GM12878 (cell line): Measurements from ENCODE around the gene ANKRD44. TPM values are rescaled to one million over a fixed set of nuclear protein-coding genes. Genes with fewer than 3 reads are reported as not detected.

Experiments
- ATAC-seq: fragments of 200-7000 bp; cut with Tn5 transposase; 3 replicates; pipeline ENCODE4 v1.9.1; 2020; ENCODE audit warnings: mild to moderate bottlenecking, moderate library complexity
- BruUV-seq: library from RNA; stranded (reverse); fragments of 400-500 nt; replicated peaks from 2 replicates; lab custom pipeline; 2021; lab: Mats Ljungman, UMichigan
- CTCF ChIA-PET: fragments of 300-600 bp; sonication (Branson Sonifier 250); formaldehyde crosslinking; extraction: SDS; loops from one replicate; lab custom pipeline; 2021; ENCODE audit warnings: inconsistent platforms; lab: Yijun Ruan, JAX
- POLR2A ChIA-PET: fragments of 350-600 bp; formaldehyde crosslinking; extraction: SDS; loops from one replicate; lab custom pipeline; 2021; ENCODE audit warnings: inconsistent platforms; lab: Charles Lee
- RAD21 ChIA-PET: fragments of 300-600 bp; sonication (Branson Sonifier 250); formaldehyde crosslinking; loops from one replicate; lab custom pipeline; 2023; ENCODE audit warnings: antibody characterized with exemption; ENCODE audit not compliant: unreplicated experiment; lab: Charles Lee
- SMC1A ChIA-PET: fragments of 300-600 bp; sonication (Branson Sonifier 250); formaldehyde crosslinking; loops from one replicate; lab custom pipeline; 2023; ENCODE audit not compliant: unreplicated experiment, uncharacterized antibody; lab: Charles Lee
- DNase-seq: peaks from one replicate; pipeline ENCODE4 v3.0.0-alpha.2; 2011; ENCODE audit warnings: low read depth, low spot score
- FAIRE-seq: peaks from 3 replicates; lab custom pipeline; 2011; peaks lifted over from hg19 to GRCh38; lab: Jason Lieb, UNC
- H2AFZ ChIP-seq: 2 replicates; pipeline ENCODE4 v1.6.0; 2011; ENCODE audit warnings: low read depth, low read length, control low read depth; ENCODE audit not compliant: control insufficient read depth
- H3K27ac ChIP-seq: 2 replicates; pipeline ENCODE4 v1.5.1; 2011; ENCODE audit warnings: control low read depth; ENCODE audit not compliant: control insufficient read depth, insufficient read depth
- H3K27me3 ChIP-seq, 2 experiments: replicated peaks in 1 of 2; 2 replicates each; pipeline versions ENCODE4 v1.6.0 to v1.6.1; 2011; ENCODE audit warnings: low read length in 1 of 2; ENCODE audit not compliant: control insufficient read depth in 2 of 2, insufficient read depth in 2 of 2
- H3K36me3 ChIP-seq, 2 experiments: 2 replicates each; pipeline ENCODE4 v1.5.1; 2011; ENCODE audit warnings: low read length in 1 of 2; ENCODE audit not compliant: control insufficient read depth in 2 of 2, insufficient read depth in 2 of 2
- H3K4me1 ChIP-seq: 2 replicates; pipeline ENCODE4 v1.6.1; 2011; ENCODE audit warnings: mild to moderate bottlenecking, low read length, moderate library complexity, mixed read lengths; ENCODE audit not compliant: control insufficient read depth, insufficient read depth
- H3K4me2 ChIP-seq: 2 replicates; pipeline ENCODE4 v1.6.0; 2011; ENCODE audit warnings: control low read depth; ENCODE audit not compliant: control insufficient read depth, insufficient read depth
- H3K4me3 ChIP-seq: fragments of 200-600 bp; sonication (generic); 2 replicates; pipeline ENCODE4 v1.5.1; 2016
- H3K79me2 ChIP-seq: 2 replicates; pipeline ENCODE4 v1.6.0; 2011; ENCODE audit warnings: low read length; ENCODE audit not compliant: control insufficient read depth, insufficient read depth
- H3K9ac ChIP-seq: 2 replicates; pipeline ENCODE4 v1.8.0; 2011; ENCODE audit warnings: low read length, control low read depth, mixed read lengths; ENCODE audit not compliant: control insufficient read depth, insufficient read depth
- H3K9me3 ChIP-seq: replicated peaks from 3 replicates; pipeline ENCODE4 v1.5.1; 2011; ENCODE audit warnings: mild to moderate bottlenecking, low read length; ENCODE audit not compliant: control insufficient read depth, insufficient read depth
- H4K20me1 ChIP-seq: 2 replicates; pipeline ENCODE4 v1.6.0; 2011; ENCODE audit not compliant: control insufficient read depth, insufficient read depth
- BRCA1 ChIP-seq: IDR thresholded peaks from 2 replicates; pipeline ENCODE4 v1.6.1; 2011; ENCODE audit warnings: low read depth, low read length, improper control_type of control experiment
- CEBPB ChIP-seq, 2 experiments: fragments of 150-350 bp in 1 of 2; IDR thresholded peaks; 2 replicates each; pipeline ENCODE4 v1.6.1; 2012 to 2014; ENCODE audit warnings: low read depth in 2 of 2, low read length in 2 of 2, borderline replicate concordance in 1 of 2, inconsistent platforms in 1 of 2
- MEF2A ChIP-seq: IDR thresholded peaks from 2 replicates; pipeline ENCODE4 v1.6.1; 2011; ENCODE audit warnings: low read depth, mild to moderate bottlenecking, low read length, moderate library complexity; ENCODE audit not compliant: insufficient read depth
- NR2C1 ChIP-seq: fragments of 450-650 bp; IDR thresholded peaks from 2 replicates; pipeline ENCODE4 v1.6.1; 2017; ENCODE audit warnings: antibody characterized with exemption, mild to moderate bottlenecking, moderate library complexity
- RB1 ChIP-seq: fragments of 450-650 bp; formaldehyde crosslinking; IDR thresholded peaks from 2 replicates; pipeline ENCODE4 v1.6.1; 2017; ENCODE audit warnings: mild to moderate bottlenecking, borderline replicate concordance
- STAT1 ChIP-seq: fragments of 450-650 bp; conservative IDR thresholded peaks from 2 replicates; pipeline ENCODE4 v1.6.1; 2014; ENCODE audit warnings: antibody characterized with exemption, mild to moderate bottlenecking
- TBL1XR1 ChIP-seq: IDR thresholded peaks from 2 replicates; pipeline ENCODE4 v1.6.1; 2012; ENCODE audit warnings: low read depth, low read length, improper control_type of control experiment
- ZSCAN29 ChIP-seq: fragments of 450-650 bp; IDR thresholded peaks from 2 replicates; pipeline ENCODE4 v1.6.1; 2017; ENCODE audit warnings: mild to moderate bottlenecking, moderate library complexity
- in situ Hi-C: fragments of 300-500 bp; cut with MboI; formaldehyde crosslinking; loops from 9 replicates; pipeline ENCODE4 v1.14.3; 2018; ENCODE audit warnings: mixed read lengths
- intact Hi-C: fragments of 100-400 bp; cut with micrococcal nuclease; formaldehyde crosslinking; loops from one replicate; pipeline ENCODE4 v1.14.2; 2022; ENCODE audit not compliant: unreplicated experiment
- polyA plus RNA-seq, 11 experiments: library from polyadenylated mRNA; depleted of rRNA in 4 of 11; unstranded in 6 of 11; stranded (reverse) in 5 of 11; fragments of >200 nt; fragmentation: Nextera tagmentation in 4 of 11; fragmentation: Illumina TruSeq in 1 of 11; extraction: Ambion mirVana in 4 of 11; extraction: Trizol in 1 of 11; gene quantifications; 1 replicate in 1 of 11; 2 replicates in 10 of 11; pipeline versions ENCODE4 v1.2.1 to v1.2.3, GENCODE V29; 2011 to 2016; ENCODE audit warnings: inconsistent platforms in 2 of 11, missing spikeins in 2 of 11, low read depth in 1 of 11
- total RNA-seq, 4 experiments: library from RNA; depleted of rRNA in 3 of 4; stranded (reverse); fragments of >200 nt in 3 of 4; fragmentation: Illumina TruSeq in 1 of 4; extraction: Trizol in 1 of 4; gene quantifications; 2 replicates each; pipeline versions ENCODE4 v1.2.1 to v1.2.3, GENCODE V29; 2013 to 2021
- TF ChIP-seq, protein P1 (sequence below): IDR thresholded peaks from 2 replicates; pipeline ENCODE4 v1.6.1; 2012; ENCODE audit warnings: improper control_type of control experiment, low read depth, low read length; ENCODE audit not compliant: insufficient replicate concordance
- TF ChIP-seq, protein P2 (sequence below): fragments of 450-650 bp; IDR thresholded peaks from 2 replicates; pipeline ENCODE4 v1.6.1; 2018; ENCODE audit warnings: mild to moderate bottlenecking, low read depth, moderate library complexity; ENCODE audit not compliant: partially characterized antibody
- TF ChIP-seq, protein P3 (sequence below): fragments of 450-650 bp; IDR thresholded peaks from 2 replicates; pipeline ENCODE4 v1.6.1; 2017; ENCODE audit warnings: borderline replicate concordance

Gene ANKRD44
- total and polyA plus RNA-seq, 10 of the 15 experiments (the other 5 are each of a cell fraction or from before 2014, with no cell fraction given), result 19.1 to 99.1 (median 59.6) TPM

DNA sequence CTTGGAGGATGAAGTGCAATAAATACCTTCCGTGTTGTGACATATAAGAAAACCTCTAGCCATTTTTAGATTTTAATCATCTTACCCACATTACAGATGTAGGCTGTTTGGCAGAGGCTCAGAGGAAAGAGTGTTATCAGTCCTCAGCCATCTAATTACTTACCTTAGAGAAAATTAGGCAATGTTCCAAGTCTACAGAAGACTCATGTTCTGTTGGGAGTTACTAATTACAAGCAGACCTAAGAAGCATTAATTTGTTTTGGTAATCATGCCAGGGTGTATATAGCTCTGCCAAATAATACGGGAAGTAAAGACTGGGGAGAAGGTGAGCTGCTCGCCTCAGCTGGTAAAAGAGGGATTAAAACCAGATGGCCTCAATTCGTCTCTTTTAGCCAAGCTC, 258.2 kb downstream of the ANKRD44 start (continued):
- TF ChIP-seq, protein P1, sequence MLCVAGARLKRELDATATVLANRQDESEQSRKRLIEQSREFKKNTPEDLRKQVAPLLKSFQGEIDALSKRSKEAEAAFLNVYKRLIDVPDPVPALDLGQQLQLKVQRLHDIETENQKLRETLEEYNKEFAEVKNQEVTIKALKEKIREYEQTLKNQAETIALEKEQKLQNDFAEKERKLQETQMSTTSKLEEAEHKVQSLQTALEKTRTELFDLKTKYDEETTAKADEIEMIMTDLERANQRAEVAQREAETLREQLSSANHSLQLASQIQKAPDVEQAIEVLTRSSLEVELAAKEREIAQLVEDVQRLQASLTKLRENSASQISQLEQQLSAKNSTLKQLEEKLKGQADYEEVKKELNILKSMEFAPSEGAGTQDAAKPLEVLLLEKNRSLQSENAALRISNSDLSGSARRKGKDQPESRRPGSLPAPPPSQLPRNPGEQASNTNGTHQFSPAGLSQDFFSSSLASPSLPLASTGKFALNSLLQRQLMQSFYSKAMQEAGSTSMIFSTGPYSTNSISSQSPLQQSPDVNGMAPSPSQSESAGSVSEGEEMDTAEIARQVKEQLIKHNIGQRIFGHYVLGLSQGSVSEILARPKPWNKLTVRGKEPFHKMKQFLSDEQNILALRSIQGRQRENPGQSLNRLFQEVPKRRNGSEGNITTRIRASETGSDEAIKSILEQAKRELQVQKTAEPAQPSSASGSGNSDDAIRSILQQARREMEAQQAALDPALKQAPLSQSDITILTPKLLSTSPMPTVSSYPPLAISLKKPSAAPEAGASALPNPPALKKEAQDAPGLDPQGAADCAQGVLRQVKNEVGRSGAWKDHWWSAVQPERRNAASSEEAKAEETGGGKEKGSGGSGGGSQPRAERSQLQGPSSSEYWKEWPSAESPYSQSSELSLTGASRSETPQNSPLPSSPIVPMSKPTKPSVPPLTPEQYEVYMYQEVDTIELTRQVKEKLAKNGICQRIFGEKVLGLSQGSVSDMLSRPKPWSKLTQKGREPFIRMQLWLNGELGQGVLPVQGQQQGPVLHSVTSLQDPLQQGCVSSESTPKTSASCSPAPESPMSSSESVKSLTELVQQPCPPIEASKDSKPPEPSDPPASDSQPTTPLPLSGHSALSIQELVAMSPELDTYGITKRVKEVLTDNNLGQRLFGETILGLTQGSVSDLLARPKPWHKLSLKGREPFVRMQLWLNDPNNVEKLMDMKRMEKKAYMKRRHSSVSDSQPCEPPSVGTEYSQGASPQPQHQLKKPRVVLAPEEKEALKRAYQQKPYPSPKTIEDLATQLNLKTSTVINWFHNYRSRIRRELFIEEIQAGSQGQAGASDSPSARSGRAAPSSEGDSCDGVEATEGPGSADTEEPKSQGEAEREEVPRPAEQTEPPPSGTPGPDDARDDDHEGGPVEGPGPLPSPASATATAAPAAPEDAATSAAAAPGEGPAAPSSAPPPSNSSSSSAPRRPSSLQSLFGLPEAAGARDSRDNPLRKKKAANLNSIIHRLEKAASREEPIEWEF, result no peak

DNA sequence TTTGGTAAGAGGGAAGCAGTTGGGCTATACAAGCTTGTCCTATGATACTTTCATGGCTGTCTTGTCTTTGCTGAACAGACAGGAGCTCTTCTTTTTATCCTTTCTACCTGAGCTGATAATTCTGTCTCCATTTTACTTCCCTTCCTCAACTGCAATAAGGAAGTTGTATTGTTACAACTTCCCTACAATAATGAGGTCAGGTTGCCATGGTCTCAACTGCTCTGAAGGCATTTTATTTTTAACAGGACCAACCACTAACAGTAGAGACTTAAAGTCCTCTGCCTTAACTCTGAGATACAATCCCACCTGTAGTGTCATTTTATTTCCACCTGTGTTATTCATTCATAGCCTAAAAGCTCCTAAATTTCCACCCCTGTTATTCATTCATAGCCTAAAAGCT, 265.5 kb downstream of the ANKRD44 start:
- no peak for ATAC-seq
- POLR2A ChIA-PET, result interaction anchor here (0.8 kb wide), 1 partner anchor 18 kb away, joined by 3 read pairs; no protein-coding TSS in a partner anchor
- in situ Hi-C loops (no loop called here), intact Hi-C loops (no loop called here)
- SMC1A ChIA-PET, result interaction anchor here (0.6 to 1.2 kb wide), 4 partner anchors 11 to 1534 kb away, joined by 3 to 5 read pairs (median 4); no protein-coding TSS in a partner anchor
- H3K4me1 ChIP-seq, result no peaks in the 10 kb centered on the region
- no peak overlapping the region for H3K4me3 ChIP-seq
- 0 out of 4 replicates have a peak, but pooled peaks cover 0 to 6% of the 10 kb centered on the region in 2 experiments for H3K36me3 ChIP-seq
- RAD21 ChIA-PET, result interaction anchor here (1.5 kb wide), 1 partner anchor 10 kb away, joined by 5 read pairs; no protein-coding TSS in a partner anchor
- TF ChIP-seq ZSCAN29 (no peak), NR2C1 (no peak), CEBPB (IDR thresholded peaks at IDR 0.05; ENCODE audit: borderline replicate concordance in 1 of 2, low read depth in 2 of 2, low read length in 2 of 2) (no peak), TBL1XR1 (no peak), BRCA1 (no peak), RB1 (no peak), MEF2A (no peak), STAT1 (no peak)
- TF ChIP-seq, protein P2, sequence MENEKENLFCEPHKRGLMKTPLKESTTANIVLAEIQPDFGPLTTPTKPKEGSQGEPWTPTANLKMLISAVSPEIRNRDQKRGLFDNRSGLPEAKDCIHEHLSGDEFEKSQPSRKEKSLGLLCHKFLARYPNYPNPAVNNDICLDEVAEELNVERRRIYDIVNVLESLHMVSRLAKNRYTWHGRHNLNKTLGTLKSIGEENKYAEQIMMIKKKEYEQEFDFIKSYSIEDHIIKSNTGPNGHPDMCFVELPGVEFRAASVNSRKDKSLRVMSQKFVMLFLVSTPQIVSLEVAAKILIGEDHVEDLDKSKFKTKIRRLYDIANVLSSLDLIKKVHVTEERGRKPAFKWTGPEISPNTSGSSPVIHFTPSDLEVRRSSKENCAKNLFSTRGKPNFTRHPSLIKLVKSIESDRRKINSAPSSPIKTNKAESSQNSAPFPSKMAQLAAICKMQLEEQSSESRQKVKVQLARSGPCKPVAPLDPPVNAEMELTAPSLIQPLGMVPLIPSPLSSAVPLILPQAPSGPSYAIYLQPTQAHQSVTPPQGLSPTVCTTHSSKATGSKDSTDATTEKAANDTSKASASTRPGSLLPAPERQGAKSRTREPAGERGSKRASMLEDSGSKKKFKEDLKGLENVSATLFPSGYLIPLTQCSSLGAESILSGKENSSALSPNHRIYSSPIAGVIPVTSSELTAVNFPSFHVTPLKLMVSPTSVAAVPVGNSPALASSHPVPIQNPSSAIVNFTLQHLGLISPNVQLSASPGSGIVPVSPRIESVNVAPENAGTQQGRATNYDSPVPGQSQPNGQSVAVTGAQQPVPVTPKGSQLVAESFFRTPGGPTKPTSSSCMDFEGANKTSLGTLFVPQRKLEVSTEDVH, result no peak
- TF ChIP-seq, protein P3, sequence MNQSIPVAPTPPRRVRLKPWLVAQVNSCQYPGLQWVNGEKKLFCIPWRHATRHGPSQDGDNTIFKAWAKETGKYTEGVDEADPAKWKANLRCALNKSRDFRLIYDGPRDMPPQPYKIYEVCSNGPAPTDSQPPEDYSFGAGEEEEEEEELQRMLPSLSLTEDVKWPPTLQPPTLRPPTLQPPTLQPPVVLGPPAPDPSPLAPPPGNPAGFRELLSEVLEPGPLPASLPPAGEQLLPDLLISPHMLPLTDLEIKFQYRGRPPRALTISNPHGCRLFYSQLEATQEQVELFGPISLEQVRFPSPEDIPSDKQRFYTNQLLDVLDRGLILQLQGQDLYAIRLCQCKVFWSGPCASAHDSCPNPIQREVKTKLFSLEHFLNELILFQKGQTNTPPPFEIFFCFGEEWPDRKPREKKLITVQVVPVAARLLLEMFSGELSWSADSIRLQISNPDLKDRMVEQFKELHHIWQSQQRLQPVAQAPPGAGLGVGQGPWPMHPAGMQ, result no peak
- no peak for FAIRE-seq
- CTCF ChIA-PET, result interaction anchor here (0.7 to 2.4 kb wide), 7 partner anchors 13 to 327 kb away, joined by 3 to 12 read pairs (median 4); no protein-coding TSS in a partner anchor
- H3K9me3 ChIP-seq, result no peaks in the 10 kb centered on the region
- no peak overlapping the region for H2AFZ ChIP-seq
- H3K79me2 ChIP-seq, result no peaks in the 10 kb centered on the region
- no peak overlapping the region for H3K27ac ChIP-seq
- H4K20me1 ChIP-seq, result no peaks in the 10 kb centered on the region
- H3K9ac ChIP-seq, result no peak overlapping the region
- H3K27me3 ChIP-seq, result no peaks in the 10 kb centered on the region
- H3K4me2 ChIP-seq, result no peak overlapping the region
- no TSS peak for BruUV-seq
- no peak for DNase-seq
